Endothelial cell of umbilical vein (primary cell): ENCODE measurements around the gene TMEM94. TPM values are rescaled to one million over a fixed set of nuclear protein-coding genes. Genes with fewer than 3 reads are reported as not detected.

Experiments
- BruUV-seq: library from RNA; stranded (reverse); fragments of 400-500 nt; replicated peaks from 2 replicates; lab custom pipeline; 2021; lab: Mats Ljungman, UMichigan
- CTCF ChIA-PET: fragments of 300-600, 350-600 bp; sonication (Branson Sonifier 250); formaldehyde crosslinking; loops from one replicate; lab custom pipeline; 2021; ENCODE audit warnings: antibody characterized with exemption, inconsistent platforms; lab: Charles Lee
- POLR2A ChIA-PET: fragments of 300-600, 350-600 bp; sonication (Branson Sonifier 250); formaldehyde crosslinking; loops from one replicate; lab custom pipeline; 2021; ENCODE audit warnings: antibody characterized with exemption, inconsistent platforms; lab: Charles Lee
- DNase-seq: peaks from one replicate; pipeline ENCODE4 v3.0.0-alpha.2; 2011; ENCODE audit warnings: low read depth, low spot score
- FAIRE-seq: peaks from 2 replicates; lab custom pipeline; 2011; peaks lifted over from hg19 to GRCh38; lab: Jason Lieb, UNC
- H2AFZ ChIP-seq: 2 replicates; pipeline ENCODE4 v1.6.0; 2012; ENCODE audit warnings: low read depth, low read length, control low read depth, inconsistent platforms
- H3K27ac ChIP-seq: 2 replicates; pipeline ENCODE4 v1.5.1; 2011; ENCODE audit warnings: low read depth, mild to moderate bottlenecking, control low read depth, low read length, moderate library complexity; ENCODE audit not compliant: insufficient read depth
- H3K27me3 ChIP-seq, 2 experiments: 2 replicates each; pipeline versions ENCODE4 v1.6.0 to v1.6.1; 2011; ENCODE audit warnings: low read length in 2 of 2, mixed read lengths in 1 of 2; ENCODE audit not compliant: control insufficient read depth in 2 of 2, insufficient read depth in 2 of 2
- H3K36me3 ChIP-seq, 2 experiments: 2 replicates in 1 of 2; 3 replicates in 1 of 2; pipeline ENCODE4 v1.5.1; 2011; ENCODE audit warnings: low read length in 2 of 2, mild to moderate bottlenecking in 1 of 2, moderate library complexity in 1 of 2; ENCODE audit not compliant: control insufficient read depth in 2 of 2, insufficient read depth in 2 of 2; ENCODE audit errors: extremely low read depth in 1 of 2
- H3K4me1 ChIP-seq: 3 replicates; pipeline ENCODE4 v1.5.1; 2011; ENCODE audit warnings: mild to moderate bottlenecking, low read length; ENCODE audit not compliant: control insufficient read depth, insufficient read depth; ENCODE audit errors: extremely low read depth
- H3K4me2 ChIP-seq: 2 replicates; pipeline ENCODE4 v1.6.1; 2011; ENCODE audit warnings: low read length, control low read depth, mixed read lengths; ENCODE audit not compliant: insufficient read depth
- H3K4me3 ChIP-seq, 3 experiments: fragments of 200-600 bp in 1 of 3; sonication (generic), shearing (Covaris generic) in 1 of 3; replicated peaks in 1 of 3; 2 replicates each; pipeline ENCODE4 v1.5.1; 2011 to 2016; ENCODE audit warnings: control low read depth in 3 of 3, low read length in 3 of 3, mild to moderate bottlenecking in 2 of 3, inconsistent platforms in 1 of 3, low read depth in 1 of 3, moderate library complexity in 1 of 3; ENCODE audit not compliant: insufficient read depth in 1 of 3
- H3K79me2 ChIP-seq: 2 replicates; pipeline ENCODE4 v1.6.0; 2012; ENCODE audit warnings: low read length, inconsistent platforms; ENCODE audit not compliant: control insufficient read depth, insufficient read depth
- H3K9ac ChIP-seq: replicated peaks from 2 replicates; pipeline ENCODE3; 2011; ENCODE audit warnings: low read length, control low read depth; ENCODE audit not compliant: insufficient read depth; ENCODE audit errors: extremely low read depth
- H3K9me1 ChIP-seq: replicated peaks from 3 replicates; pipeline ENCODE4 v1.6.0; 2011; ENCODE audit warnings: mild to moderate bottlenecking, low read length; ENCODE audit not compliant: control insufficient read depth, insufficient read depth; ENCODE audit errors: extremely low read depth
- H3K9me3 ChIP-seq: replicated peaks from 2 replicates; pipeline ENCODE4 v1.5.1; 2012; ENCODE audit warnings: low read length, inconsistent platforms; ENCODE audit not compliant: control insufficient read depth, insufficient read depth
- H4K20me1 ChIP-seq: replicated peaks from 2 replicates; pipeline ENCODE3; 2011; ENCODE audit warnings: mild to moderate bottlenecking, low read length; ENCODE audit not compliant: control insufficient read depth, insufficient read depth; ENCODE audit errors: extremely low read depth
- CTCF ChIP-seq, 2 donors: IDR thresholded peaks; 1 replicate in 1 of 2; 2 replicates in 1 of 2; pipeline ENCODE4 v1.5.1; 2011; ENCODE audit warnings: low read length in 2 of 2, mild to moderate bottlenecking in 2 of 2, moderate library complexity in 2 of 2, control low read depth in 1 of 2, inconsistent platforms in 1 of 2, low read depth in 1 of 2; ENCODE audit not compliant: insufficient read depth in 1 of 2; ENCODE audit errors: extremely low read depth in 1 of 2
- EZH2 ChIP-seq: IDR thresholded peaks from 2 replicates; pipeline ENCODE4 v1.6.1; 2012; ENCODE audit warnings: borderline replicate concordance, low read depth, mild to moderate bottlenecking, moderate library complexity, low read length, inconsistent platforms; ENCODE audit not compliant: severe bottlenecking
- FOS ChIP-seq: IDR thresholded peaks from 2 replicates; pipeline ENCODE4 v1.6.1; 2011; ENCODE audit warnings: mild to moderate bottlenecking, low read length, moderate library complexity, borderline replicate concordance; ENCODE audit not compliant: insufficient read depth
- GATA2 ChIP-seq: IDR thresholded peaks from 2 replicates; pipeline ENCODE4 v1.7.0; 2011; ENCODE audit warnings: low read depth, mild to moderate bottlenecking, moderate library complexity, mixed read lengths, low read length; ENCODE audit not compliant: insufficient read length, insufficient read depth
- JUN ChIP-seq: IDR thresholded peaks from 2 replicates; pipeline ENCODE4 v1.6.1; 2011; ENCODE audit warnings: borderline replicate concordance, low read depth; ENCODE audit not compliant: insufficient read length, insufficient read depth
- MAX ChIP-seq: IDR thresholded peaks from 2 replicates; pipeline ENCODE4 v1.6.1; 2011; ENCODE audit not compliant: insufficient read depth, insufficient read length
- MYC ChIP-seq: IDR thresholded peaks from one replicate; pipeline ENCODE4 v1.6.1; 2011; ENCODE audit warnings: mild to moderate bottlenecking, low read depth, low read length
- POLR2A ChIP-seq: IDR thresholded peaks from 2 replicates; pipeline ENCODE4 v1.6.1; 2012; ENCODE audit warnings: low read depth, mild to moderate bottlenecking, control low read depth, low read length
- POLR2AphosphoS5 ChIP-seq: IDR thresholded peaks from 2 replicates; pipeline ENCODE4 v1.6.1; 2012; ENCODE audit warnings: low read depth, mild to moderate bottlenecking, control low read depth, low read length, moderate library complexity; ENCODE audit not compliant: insufficient read depth
- dilution Hi-C: fragments of 300-500 bp; cut with MboI; formaldehyde crosslinking; loops from one replicate; pipeline ENCODE4 v1.15.0; 2019; ENCODE audit warnings: low sequenced_read_pairs; ENCODE audit not compliant: extremely low pct_ligation_motif_present
- intact Hi-C: fragments of 100-400 bp; cut with micrococcal nuclease; formaldehyde crosslinking; loops from one replicate; pipeline ENCODE4 v1.10.0; 2022
- polyA plus RNA-seq, 4 experiments: library from polyadenylated mRNA; depleted of rRNA in 3 of 4; stranded (reverse) in 3 of 4; unstranded in 1 of 4; fragments of >200 nt; gene quantifications; 2 replicates each; pipeline versions ENCODE4 v1.2.1 to v1.2.3, GENCODE V29; 2011 to 2012; ENCODE audit warnings: missing spikeins in 1 of 4
- total RNA-seq: library from RNA; stranded (reverse); gene quantifications from 2 replicates; pipeline ENCODE4 v1.2.3, GENCODE V29; 2021

The TMEM94 gene
- total and polyA plus RNA-seq, 2 donors (not counting 3 experiments of a cell fraction or from before 2014, with no cell fraction given): 69.2 to 75.9 TPM

GRCh38 chr17:75481194-75482068, 25.0 kb downstream of the TMEM94 start:
- dilution Hi-C loops: no loop called here
- no peak overlapping the region for H3K9ac ChIP-seq
- POLR2A ChIA-PET: no interaction called here

More at GRCh38 chr17:75481194-75482068, 25.0 kb downstream of the TMEM94 start:
- Histone ChIP-seq H2AFZ (no peak overlapping the region), H3K36me3 (no peaks in the 10 kb centered on the region), H3K79me2 (no peaks in the 10 kb centered on the region), H3K9me1 (no peaks in the 10 kb centered on the region), H3K27me3 (no peaks in the 10 kb centered on the region), H4K20me1 (no peaks in the 10 kb centered on the region), H3K4me1 (peaks cover 3% of the 10 kb centered on the region), H3K9me3 (no peaks in the 10 kb centered on the region), H3K4me2 (no peak overlapping the region), H3K4me3 (no peak overlapping the region), H3K27ac (no peak overlapping the region)
- intact Hi-C loops: no loop called here
- no peak for DNase-seq
- CTCF ChIA-PET: interaction anchor here (1.6 to 2.2 kb wide), 3 partner anchors 30 to 59 kb away, joined by 3 to 5 read pairs (median 4); partner anchors contain the start of gene TSEN54
- TF ChIP-seq EZH2 (no peak), POLR2A (no peak), MAX (no peak), POLR2AphosphoS5 (no peak), GATA2 (no peak), JUN (no peak), MYC (no peak), FOS (no peak), CTCF (IDR thresholded peaks at IDR 0.05; ENCODE audit: extremely low read depth in 1 of 2, insufficient read depth in 1 of 2, low read depth in 1 of 2, low read length in 2 of 2) (no peak)
- no TSS peak for BruUV-seq
- no peak for FAIRE-seq
